PFSK-1 (cell line): Measurements from ENCODE around the gene COLEC12.

Source experiments
- FOXP2 ChIP-seq: optimal IDR thresholded peaks from 2 replicates; pipeline ENCODE3; 2011; ENCODE audit warnings: borderline replicate concordance, control low read depth, inconsistent platforms; ENCODE audit not compliant: insufficient read depth; ENCODE audit errors: extremely low read length, extremely low read depth
- POLR2AphosphoS5 ChIP-seq: IDR thresholded peaks from 2 replicates; pipeline ENCODE4 v1.6.1; 2012; ENCODE audit warnings: low read depth, mild to moderate bottlenecking, control low read depth, low read length, moderate library complexity
- SIN3A ChIP-seq: IDR thresholded peaks from 2 replicates; pipeline ENCODE4 v1.6.1; 2012; ENCODE audit warnings: mild to moderate bottlenecking, low read length, moderate library complexity, borderline replicate concordance; ENCODE audit not compliant: insufficient read depth
- TAF1 ChIP-seq: IDR thresholded peaks from 2 replicates; pipeline ENCODE4 v1.6.1; 2012; ENCODE audit warnings: low read length, control low read depth, borderline replicate concordance; ENCODE audit not compliant: insufficient read depth
- TF ChIP-seq, protein P1 (sequence below), 2 experiments: IDR thresholded peaks; 2 replicates each; pipeline versions ENCODE4 v1.6.1 to v1.8.0; 2011 to 2012; ENCODE audit warnings: low read depth in 2 of 2, low read length in 2 of 2, control low read depth in 1 of 2, inconsistent platforms in 1 of 2, mild to moderate bottlenecking in 1 of 2, moderate library complexity in 1 of 2; ENCODE audit not compliant: insufficient read depth in 1 of 2

Gene COLEC12

DNA sequence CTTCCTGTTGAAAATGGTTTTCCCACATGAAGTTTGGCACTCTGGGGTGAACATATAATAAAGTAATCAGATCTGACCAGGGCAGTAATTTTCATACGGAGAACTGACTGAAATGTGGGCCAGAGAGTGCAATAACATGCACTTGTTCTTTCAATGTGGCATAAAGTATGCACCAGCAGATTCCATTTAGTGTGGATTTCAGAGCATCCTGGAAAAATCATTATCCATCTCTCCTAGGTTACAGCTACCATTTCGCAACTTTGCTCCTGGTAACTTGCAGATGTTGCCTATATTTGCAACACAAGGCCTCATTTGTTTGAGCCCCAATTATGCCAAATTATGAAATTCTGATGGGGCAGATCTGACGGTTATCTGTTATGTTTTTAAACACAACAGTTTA is 55.4 kb downstream of the COLEC12 start:
- TF ChIP-seq, protein P1, sequence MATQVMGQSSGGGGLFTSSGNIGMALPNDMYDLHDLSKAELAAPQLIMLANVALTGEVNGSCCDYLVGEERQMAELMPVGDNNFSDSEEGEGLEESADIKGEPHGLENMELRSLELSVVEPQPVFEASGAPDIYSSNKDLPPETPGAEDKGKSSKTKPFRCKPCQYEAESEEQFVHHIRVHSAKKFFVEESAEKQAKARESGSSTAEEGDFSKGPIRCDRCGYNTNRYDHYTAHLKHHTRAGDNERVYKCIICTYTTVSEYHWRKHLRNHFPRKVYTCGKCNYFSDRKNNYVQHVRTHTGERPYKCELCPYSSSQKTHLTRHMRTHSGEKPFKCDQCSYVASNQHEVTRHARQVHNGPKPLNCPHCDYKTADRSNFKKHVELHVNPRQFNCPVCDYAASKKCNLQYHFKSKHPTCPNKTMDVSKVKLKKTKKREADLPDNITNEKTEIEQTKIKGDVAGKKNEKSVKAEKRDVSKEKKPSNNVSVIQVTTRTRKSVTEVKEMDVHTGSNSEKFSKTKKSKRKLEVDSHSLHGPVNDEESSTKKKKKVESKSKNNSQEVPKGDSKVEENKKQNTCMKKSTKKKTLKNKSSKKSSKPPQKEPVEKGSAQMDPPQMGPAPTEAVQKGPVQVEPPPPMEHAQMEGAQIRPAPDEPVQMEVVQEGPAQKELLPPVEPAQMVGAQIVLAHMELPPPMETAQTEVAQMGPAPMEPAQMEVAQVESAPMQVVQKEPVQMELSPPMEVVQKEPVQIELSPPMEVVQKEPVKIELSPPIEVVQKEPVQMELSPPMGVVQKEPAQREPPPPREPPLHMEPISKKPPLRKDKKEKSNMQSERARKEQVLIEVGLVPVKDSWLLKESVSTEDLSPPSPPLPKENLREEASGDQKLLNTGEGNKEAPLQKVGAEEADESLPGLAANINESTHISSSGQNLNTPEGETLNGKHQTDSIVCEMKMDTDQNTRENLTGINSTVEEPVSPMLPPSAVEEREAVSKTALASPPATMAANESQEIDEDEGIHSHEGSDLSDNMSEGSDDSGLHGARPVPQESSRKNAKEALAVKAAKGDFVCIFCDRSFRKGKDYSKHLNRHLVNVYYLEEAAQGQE (IDR thresholded peaks at IDR 0.05; ENCODE audit: insufficient read depth in 1 of 2, low read depth in 2 of 2, low read length in 2 of 2) = no peak
- TF ChIP-seq TAF1 (no peak), POLR2AphosphoS5 (no peak), FOXP2 (no peak), SIN3A (no peak)

DNA sequence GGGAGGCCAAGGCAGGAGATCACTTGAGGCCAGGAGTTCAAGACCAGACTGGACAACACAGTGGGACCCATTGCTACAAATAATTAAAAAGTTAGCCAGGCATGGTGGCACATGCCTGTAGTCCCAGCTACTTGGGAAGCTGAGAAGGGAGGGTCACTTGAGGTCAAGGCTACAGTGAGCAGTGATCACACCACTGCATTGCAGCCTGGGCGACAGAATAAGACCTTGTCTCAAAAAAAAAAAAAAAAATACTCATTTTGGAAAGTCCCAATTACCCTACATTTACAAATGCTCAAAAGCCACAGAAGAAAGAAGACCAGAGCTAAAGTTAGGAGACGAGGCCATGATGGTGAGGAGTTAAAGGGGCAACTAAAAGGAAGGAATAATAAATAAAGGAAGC is 61.9 kb downstream of the COLEC12 start:
- TF ChIP-seq POLR2AphosphoS5 (no peak), TAF1 (no peak), FOXP2 (no peak), SIN3A (no peak)
- TF ChIP-seq, protein P1 (IDR thresholded peaks at IDR 0.05; ENCODE audit: insufficient read depth in 1 of 2, low read depth in 2 of 2, low read length in 2 of 2) = no peak

DNA sequence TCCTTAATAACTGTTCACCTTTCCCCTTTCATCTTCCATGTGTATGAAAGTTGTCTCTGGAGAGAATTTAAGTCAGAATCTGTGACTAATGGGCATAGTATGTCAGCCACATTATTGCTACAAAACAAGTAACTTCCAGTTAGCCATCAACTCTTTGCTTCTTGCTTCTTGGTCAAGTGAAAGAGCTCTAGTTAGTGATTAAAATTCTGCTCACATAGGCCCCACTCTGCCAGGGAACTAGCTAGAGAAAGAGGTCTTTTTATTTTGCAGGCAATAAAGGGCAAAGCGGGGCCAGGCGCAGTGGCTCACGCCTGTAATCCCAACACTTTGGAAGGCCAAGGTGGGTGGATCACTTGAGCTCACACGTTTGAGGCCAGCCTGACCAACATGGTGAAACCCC is 64.6 kb downstream of the COLEC12 start:
- TF ChIP-seq TAF1 (no peak), SIN3A (no peak), FOXP2 (no peak), POLR2AphosphoS5 (no peak)
- TF ChIP-seq, protein P1 (IDR thresholded peaks at IDR 0.05; ENCODE audit: insufficient read depth in 1 of 2, low read depth in 2 of 2, low read length in 2 of 2) = no peak

DNA sequence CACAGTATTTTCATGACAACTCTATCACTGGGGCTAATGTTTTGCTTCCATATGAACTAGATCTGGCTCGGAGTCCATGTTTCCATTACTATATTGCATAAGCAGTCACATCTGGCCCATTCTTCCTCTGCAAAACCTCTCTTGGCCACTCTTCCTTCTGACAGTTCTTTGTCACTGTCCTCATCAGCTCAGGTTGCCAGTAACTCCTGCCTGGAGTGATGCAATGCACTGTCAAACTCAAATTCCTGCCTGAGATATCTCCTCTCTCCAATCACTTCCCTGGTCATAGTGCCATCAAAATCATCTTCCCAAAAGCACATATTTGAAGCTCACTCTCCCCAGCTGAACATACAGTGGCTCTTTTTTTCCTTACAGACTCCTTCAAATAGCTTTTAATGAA is 66.1 kb downstream of the COLEC12 start:
- TF ChIP-seq SIN3A (no peak), FOXP2 (no peak), TAF1 (no peak)

DNA sequence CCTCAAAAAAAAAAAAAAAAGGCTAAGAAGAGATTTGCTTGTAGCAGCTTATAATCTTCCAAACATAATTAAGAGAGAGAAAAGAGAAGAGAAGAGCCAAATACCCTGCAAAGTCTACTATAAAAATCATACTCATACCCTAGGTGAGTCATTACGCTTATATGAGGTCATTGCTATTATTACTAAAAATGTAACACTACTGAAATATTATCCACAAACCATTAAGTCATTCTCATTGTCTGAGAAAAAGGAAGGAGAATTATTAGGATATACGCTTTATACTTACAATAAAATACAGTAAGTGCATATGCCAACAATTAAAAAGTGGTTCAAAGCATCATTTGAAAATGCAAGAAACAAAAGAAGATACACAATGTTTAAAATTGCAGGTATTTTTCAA is 66.5 kb downstream of the COLEC12 start:
- no peak for TF ChIP-seq TAF1
- no peak for TF ChIP-seq POLR2AphosphoS5
- no peak for TF ChIP-seq SIN3A
- TF ChIP-seq, protein P1 (IDR thresholded peaks at IDR 0.05; ENCODE audit: insufficient read depth in 1 of 2, low read depth in 2 of 2, low read length in 2 of 2) = no peak
- TF ChIP-seq FOXP2 = no peak
